ENCODE results near the gene SMIM38. TPM values are rescaled to one million over a fixed set of nuclear protein-coding genes. Genes with fewer than 3 reads are reported as not detected.

SMIM38 gene
- total RNA-seq, 1 donor from 2014 or later: not detected

DNA sequence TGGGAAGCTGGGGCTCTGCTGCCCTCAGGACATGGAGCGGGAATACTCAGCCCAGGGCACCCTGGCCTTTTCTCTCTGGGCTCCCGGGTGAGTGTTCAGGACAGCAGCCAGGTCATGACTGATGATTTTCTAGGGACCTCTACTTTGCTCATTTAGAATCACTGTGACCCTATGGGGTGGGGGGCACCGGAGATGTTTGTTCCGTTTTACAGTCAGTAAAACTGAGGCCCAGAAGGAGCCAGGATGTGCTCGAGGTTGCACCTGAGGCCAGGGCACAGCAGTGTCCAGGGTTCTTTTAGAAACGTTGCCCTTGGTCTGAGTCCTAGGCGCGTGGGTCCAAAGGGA, 48.1 kb downstream of the SMIM38 start:
- no peak for DNase-seq (ENCODE audit: low read depth)
- TF ChIP-seq, protein P1, sequence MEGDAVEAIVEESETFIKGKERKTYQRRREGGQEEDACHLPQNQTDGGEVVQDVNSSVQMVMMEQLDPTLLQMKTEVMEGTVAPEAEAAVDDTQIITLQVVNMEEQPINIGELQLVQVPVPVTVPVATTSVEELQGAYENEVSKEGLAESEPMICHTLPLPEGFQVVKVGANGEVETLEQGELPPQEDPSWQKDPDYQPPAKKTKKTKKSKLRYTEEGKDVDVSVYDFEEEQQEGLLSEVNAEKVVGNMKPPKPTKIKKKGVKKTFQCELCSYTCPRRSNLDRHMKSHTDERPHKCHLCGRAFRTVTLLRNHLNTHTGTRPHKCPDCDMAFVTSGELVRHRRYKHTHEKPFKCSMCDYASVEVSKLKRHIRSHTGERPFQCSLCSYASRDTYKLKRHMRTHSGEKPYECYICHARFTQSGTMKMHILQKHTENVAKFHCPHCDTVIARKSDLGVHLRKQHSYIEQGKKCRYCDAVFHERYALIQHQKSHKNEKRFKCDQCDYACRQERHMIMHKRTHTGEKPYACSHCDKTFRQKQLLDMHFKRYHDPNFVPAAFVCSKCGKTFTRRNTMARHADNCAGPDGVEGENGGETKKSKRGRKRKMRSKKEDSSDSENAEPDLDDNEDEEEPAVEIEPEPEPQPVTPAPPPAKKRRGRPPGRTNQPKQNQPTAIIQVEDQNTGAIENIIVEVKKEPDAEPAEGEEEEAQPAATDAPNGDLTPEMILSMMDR (conservative IDR thresholded peaks at IDR 0.05; ENCODE audit: low read depth, low read length): no peak

DNA sequence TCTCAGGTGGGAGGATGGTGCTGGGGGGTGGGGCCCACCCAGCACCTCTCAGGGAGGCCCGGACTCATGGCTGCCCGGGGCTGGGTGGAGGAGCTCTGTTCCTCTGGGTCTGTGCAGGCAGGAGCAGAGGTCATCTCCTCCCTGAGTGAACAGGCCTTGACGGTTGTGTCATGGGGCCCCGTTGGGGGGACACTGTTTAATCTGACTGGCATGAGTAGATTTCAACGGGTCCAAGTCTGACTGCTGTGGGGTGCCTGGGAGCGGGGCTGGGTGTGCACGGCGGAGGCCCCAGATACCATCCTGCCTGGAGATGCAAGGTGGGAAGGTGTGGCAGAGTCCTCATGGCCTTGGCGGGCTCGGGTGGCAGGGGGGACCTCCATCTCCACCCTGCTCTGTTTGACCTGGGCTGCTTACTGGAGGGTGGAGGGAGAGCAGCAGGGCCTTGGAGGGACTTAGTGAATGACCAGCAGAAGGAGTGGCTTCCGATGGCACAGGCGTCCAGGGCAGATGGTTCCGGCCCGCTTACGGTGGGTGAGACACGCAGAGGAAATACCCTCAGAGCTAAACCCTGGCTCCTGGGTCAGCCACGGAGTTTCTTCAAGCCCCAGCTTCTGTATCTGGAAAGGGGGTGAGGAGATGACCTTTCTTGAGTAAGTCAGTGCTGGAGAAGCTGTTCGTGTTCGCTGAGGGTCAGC, 48.7 kb downstream of the SMIM38 start:
- DNase-seq (ENCODE audit: low read depth): no peak
- TF ChIP-seq, protein P1 (conservative IDR thresholded peaks at IDR 0.05; ENCODE audit: low read depth, low read length): no peak

More for the DNA sequence above, 48.1 kb downstream of the SMIM38 start:
- no peak overlapping the region for H3K4me3 ChIP-seq (ENCODE audit: low read depth, low read length)

DNA sequence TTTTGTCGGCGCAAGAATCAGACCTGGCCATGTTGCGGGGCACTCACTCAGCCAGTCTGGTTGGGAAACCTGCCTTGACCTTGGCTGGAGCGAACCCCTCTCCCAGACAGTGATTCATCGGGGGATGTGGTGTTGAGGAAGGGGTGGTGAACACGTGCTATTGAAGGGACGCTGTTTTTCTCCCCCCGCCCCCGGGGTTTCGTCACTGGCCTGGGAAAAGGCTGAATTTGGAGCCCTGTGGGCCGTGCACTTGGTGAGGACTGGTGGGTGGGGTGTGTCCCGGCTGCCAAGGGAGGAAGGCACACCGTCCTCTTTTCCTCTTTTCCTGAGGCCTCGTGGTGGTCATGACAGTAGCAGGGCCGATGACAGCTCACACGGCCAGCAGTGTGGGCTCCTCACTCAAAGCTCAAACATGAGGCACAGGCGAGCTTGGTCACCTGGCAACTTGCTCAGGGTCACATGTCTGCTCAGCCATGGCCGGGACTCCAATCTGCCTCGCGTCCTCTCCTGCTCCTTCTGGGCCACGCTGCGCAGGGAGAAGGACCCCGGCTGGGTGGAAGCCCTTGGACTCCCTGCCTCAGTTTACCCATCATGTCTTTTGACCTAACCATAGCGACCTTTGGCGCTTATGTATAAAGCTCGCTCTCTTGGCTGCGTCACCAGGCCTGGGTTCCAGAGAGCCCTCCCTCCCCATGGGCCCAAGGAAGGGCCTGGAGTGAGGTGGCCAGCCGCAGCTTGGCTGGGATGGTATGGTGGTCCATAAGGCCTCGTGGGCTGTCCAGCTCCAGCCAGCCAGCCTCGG, 49.4 kb downstream of the SMIM38 start:
- DNase-seq (ENCODE audit: low read depth): no peak
- H3K4me3 ChIP-seq (ENCODE audit: low read depth, low read length): no peak overlapping the region
- TF ChIP-seq, protein P1 (conservative IDR thresholded peaks at IDR 0.05; ENCODE audit: low read depth, low read length): no peak

More for the DNA sequence above, 48.7 kb downstream of the SMIM38 start:
- H3K4me3 ChIP-seq (ENCODE audit: low read depth, low read length): no peak overlapping the region

Other genes starting within 250 kb of the SMIM38 start
- not detected in 2 replicates for gene MRGPRD, start 174.9 kb upstream of the SMIM38 start, total RNA-seq
- gene MRGPRF, start 142.7 kb upstream of the SMIM38 start, total RNA-seq: 2.5 and 2.9 TPM in 2 replicates
- gene TPCN2, start 107.0 kb upstream of the SMIM38 start, total RNA-seq: 6.3 and 8.4 TPM in 2 replicates
- gene MYEOV, start 138.2 kb downstream of the SMIM38 start, total RNA-seq: 8.6 and 14.9 TPM in 2 replicates